ENCODE data around the gene AMPD2. TPM values are rescaled to one million over a fixed set of nuclear protein-coding genes. Genes with fewer than 3 reads are reported as not detected.
A peak's percentile ranks its signal among the peaks of the same experiment; 100 is the strongest.

Gene AMPD2
- polyA plus RNA-seq, 3 donors: 51.2 to 63.8 (median 53.6) TPM

DNA sequence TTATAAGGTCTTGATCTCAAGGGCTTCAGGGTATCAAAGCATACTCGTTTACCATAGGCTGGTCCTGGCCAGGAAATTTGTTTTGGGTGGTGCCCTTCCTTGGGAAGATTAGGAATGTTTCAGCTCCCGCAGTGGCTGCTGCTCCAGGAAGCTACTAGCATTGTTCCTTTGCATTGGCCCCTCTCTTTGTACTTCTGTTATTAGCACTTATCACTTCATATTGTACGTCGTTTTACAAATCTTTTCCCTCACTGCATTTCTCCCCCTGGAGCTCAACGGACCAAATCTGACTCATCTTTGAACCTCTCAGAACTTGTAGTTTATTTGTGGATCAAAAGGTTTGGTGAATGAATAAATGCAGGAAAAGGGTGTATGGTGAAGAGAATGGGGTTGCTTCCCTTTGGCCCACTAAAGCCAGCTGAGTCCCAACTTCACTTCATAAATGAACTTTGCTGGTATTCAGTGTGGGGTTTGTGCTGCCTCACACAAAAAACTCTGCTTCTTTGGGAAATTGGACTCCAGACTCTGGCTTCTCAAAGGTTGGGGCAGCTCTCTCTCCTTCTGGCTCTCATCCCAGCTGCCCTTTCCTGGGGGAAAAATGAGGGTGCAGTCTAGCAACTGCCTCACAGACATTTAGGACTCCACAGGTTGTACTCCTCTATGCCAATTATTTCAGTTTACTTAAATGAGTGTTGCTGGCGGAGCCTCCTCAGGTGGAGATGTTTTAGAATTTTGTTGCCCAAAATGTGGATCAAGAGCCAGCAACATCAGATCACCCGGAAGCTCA, 6.1 kb upstream of the AMPD2 start:
- DNase-seq: no peak

GRCh38 chr1:109615879-109616278, 3.8 kb upstream of the AMPD2 start:
- DNase-seq: no peak

GRCh38 chr1:109616391-109616790, 3.2 kb upstream of the AMPD2 start:
- no peak for DNase-seq

GRCh38 chr1:109617291-109617801, 2.3 kb upstream of the AMPD2 start:
- no peak for DNase-seq

DNA sequence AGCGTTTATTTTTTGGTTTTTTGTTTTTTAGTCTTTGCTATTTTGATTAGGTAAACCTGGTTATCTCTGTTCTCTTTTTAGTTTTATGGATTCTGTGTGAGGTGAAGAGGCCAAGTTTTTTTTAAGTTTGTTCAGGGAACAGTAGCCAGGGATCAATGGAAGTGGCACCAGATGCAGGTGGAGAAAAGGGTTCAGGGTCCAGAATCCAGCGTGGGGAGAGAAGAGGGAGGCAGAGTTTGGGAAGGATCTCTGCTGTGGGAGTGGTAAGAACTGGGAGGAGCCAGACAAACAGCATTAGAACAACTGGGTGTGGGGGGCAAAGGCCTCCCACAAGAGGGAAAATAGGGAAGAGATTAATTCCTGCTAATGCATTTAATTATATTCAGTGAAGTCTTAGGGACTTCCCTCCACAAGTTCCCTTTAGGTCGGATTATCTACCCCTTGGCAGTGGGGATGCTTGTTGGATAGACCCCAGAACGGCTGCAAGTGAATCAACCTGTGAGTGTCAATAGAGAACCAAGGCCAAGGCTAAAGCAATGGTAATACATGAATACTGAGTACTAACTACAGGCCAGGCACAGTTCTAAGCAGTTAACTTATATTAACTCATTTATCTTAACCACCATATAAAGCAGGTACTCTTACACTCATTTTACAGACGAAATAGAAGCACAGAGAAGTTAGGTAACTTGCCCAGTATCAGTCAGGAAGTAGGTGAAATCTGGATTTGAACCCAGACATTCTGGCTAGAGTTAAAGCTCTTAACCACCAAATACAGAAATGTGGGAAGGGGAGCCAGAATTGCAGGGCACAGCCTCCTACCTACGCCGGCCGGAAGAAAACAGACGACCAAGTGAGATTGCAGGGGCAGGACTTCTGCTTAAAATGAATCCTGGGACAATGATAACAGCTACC, 719 bp upstream of the AMPD2 start:
- no peak for DNase-seq

- no peak for DNase-seq
Measured at GRCh38 chr1:109620401-109620791, 759 bp downstream of the AMPD2 start.

- peak; percentile 95 for DNase-seq
Measured at GRCh38 chr1:109620841-109621286, 1.2 kb downstream of the AMPD2 start.

- DNase-seq: no peak
Measured at GRCh38 chr1:109621379-109622136, 1.9 kb downstream of the AMPD2 start.

DNA sequence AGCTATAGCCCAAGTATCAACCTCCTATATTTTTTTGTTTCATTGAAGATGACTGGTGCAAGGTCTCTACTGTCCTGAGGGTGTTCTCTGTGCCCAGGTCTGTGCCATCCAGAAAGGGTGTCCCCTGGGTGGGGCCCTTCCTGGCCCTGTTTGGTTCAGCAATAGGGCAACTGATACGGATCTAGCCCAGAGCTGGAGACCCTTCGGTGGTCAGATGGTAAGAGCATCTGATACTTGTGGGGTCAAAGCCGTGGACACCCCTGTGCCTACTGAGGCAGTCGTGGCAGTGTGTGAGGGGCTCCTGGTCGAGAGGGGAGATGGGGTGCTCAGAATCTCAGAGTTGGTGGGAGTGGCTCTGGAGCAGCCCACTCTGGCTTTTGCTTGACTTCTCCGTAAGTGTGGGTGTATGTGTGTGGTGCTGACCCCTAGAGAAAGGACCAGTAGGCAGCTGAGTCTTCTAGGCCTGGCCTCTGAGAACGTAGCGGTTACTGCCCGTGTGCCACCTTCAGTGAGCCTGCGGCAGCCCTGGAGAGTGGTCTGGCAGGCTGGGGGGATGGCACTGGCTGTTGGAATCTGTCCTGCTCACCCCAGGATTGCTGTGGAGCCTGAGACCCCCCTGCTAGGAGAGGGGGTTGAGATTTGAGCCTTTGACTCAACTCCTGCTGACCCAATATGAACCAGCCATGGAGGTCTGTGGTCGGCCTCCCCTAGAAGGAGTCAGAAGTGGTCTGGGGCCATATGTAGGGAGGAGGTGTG, 2.7 kb downstream of the AMPD2 start:
- DNase-seq: no peak

DNA sequence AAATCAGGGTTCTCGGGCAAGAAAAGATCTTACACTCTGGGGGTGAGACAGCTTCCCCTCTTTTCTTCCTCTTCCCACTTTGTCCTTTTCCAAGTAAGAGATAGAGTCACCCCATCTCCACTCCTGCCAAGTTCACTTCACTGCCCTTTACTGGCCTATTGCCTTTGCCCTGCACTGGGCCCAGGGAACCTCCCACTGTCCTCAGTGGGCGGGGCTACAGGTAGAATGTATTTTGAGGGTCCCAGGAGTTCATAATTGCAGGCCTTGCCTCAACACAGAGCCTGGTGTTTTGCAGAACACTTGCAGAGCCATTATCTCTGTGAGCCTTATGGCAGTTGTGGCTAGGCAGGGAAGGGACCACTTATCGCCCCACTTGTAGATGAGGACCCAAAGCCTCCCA, 3.3 kb downstream of the AMPD2 start:
- no peak for DNase-seq

GRCh38 chr1:109623601-109624161, 4.0 kb downstream of the AMPD2 start:
- DNase-seq: no peak

DNA sequence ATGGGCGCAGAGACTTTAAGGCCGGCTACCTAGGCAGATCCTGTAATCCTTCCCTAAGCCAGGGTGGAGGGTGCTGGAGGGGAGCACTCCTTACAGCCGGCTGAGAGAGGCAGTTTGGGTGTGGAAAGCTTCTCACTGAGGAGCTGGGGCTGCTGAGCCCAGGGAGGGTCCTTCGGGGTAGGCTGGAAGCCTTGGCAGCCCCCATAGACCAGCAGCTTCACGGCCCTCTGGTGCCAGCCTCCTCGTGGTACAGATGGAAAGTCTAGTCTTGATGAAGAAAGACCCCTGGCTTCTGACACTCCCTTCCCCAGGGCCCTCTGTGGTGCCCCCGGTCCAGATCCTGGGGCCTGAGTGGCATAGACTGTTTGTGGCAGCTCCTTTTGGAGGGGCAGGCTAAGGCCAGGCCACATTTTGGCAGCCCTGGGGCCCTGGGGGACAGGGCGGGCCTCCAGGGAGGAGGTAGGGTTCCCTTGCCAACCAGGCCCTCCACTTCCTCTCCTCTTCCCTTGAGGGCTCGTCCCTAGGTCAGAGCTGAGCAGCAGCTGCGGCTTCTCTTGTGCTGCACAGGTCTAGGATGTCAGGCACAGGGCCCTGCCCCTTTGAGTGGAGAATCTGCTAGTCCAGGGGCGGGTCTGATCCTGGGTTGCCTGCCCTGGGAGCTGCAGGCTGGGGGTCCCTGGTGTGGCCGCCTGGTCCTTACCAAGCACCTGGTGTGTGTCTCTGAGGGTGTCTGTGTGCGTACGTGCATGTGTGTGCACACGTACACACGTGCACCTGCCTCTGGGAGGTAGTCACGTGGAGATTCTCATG, 4.8 kb downstream of the AMPD2 start:
- DNase-seq: no peak

DNA sequence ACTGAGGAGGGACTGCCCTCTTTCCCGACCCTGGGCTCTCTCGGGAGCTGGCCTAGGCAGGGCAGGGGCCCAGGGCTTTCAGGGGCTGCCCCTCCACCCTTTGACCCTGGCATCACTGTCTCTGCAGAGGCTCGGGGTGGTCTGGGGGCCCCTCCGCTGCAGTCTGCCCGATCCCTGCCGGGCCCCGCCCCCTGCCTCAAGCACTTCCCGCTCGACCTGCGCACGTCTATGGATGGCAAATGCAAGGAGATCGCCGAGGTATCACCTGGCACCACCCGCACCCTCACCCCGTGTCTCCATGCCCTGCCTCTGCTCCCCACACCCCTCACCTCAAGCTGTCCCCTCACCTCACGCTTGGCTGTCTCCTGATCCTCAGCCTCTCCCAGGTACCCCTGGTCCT, 5.5 kb downstream of the AMPD2 start:
- no peak for DNase-seq

GRCh38 chr1:109625601-109626560, 6.2 kb downstream of the AMPD2 start:
- no peak for DNase-seq

DNA sequence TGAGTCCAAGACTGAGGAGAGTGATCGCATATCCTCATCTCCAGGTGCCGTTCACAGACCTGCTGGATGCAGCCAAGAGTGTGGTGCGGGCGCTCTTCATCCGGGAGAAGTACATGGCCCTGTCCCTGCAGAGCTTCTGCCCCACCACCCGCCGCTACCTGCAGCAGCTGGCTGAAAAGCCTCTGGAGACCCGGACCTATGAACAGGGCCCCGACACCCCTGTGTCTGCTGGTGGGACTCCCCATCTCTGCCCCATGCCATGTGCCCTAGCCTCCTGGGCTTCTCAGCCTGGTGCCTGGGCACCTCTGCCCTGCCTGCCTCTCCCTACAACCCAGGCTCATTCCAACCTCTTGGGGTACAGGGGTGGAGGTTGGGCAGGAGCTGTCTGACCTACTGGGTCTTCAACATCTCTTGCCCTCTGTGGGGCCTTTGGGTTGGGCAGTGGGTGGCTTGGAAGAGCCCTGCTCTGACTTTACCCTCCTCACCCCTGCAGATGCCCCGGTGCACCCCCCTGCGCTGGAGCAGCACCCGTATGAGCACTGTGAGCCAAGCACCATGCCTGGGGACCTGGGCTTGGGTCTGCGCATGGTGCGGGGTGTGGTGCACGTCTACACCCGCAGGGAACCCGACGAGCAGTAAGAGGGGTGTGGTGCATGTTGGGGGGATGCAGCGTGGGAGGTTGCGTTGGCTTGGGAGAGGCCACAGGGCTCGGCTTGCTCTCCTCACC, 7.2 kb downstream of the AMPD2 start:
- no peak for DNase-seq

DNA sequence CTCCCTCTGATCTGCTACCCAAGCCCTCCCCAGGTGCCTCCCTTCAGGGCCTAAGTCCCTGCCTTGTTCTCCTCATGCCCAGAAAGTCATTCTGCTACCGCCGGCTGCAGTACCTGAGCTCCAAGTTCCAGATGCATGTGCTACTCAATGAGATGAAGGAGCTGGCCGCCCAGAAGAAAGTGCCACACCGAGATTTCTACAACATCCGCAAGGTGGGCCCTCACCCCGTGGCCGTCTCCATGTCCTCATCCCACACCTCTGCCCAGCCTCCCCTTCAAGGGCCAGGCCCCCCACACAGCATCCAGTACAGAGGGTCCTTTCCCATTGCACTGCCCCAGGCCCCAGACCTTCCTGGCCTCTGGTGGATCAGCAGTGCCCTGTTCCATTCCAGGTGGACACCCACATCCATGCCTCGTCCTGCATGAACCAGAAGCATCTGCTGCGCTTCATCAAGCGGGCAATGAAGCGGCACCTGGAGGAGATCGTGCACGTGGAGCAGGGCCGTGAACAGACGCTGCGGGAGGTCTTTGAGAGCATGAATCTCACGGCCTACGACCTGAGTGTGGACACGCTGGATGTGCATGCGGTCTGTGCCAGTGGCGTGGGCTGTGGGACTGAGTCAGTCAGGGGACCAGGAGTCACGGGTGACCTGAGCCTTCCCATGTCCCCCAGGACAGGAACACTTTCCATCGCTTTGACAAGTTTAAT, 8.2 kb downstream of the AMPD2 start:
- DNase-seq: no peak

All from renal pelvis (tissue), 4 donors.